ENCODE data around the gene CD226.
"Not testable (repeated sequence)": the region's sequence is repeated elsewhere in the genome, so short reads cannot be mapped to it uniquely, and the experiment has no call there.

CD226 gene

GRCh38 chr18:69872661-69873060, 75.0 kb downstream of the CD226 start:
- DNase-seq (ENCODE audit: low spot score): no peak

GRCh38 chr18:69871363-69871762, 76.3 kb downstream of the CD226 start:
- no peak for DNase-seq (ENCODE audit: low spot score)

GRCh38 chr18:69870736-69871135, 76.9 kb downstream of the CD226 start:
- no peak for DNase-seq (ENCODE audit: low spot score)

- no peak for DNase-seq (ENCODE audit: low spot score)
Measured at GRCh38 chr18:69866212-69866611, 81.5 kb downstream of the CD226 start.

DNA sequence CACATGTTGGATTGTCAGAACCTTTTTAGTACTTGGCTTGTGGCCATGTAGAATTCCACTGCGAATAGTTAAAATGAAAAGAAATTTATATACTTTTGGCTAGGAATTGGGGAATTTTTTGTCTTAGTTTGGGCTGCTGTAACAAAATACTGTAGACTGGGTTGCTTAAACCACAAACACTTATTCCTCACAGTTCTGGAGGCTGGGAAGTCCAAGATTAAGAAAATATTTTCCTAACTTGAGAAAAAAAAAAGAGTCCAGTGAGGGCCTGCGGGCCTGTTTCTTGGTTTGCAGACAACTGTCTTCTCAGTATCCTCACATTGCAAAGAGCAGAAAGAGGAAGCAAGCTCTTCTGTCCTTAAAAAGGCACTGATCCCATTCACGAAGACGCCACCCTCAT, 81.9 kb downstream of the CD226 start:
- no peak for DNase-seq (ENCODE audit: low spot score)

- DNase-seq (ENCODE audit: low spot score): not testable (repeated sequence)
Measured at GRCh38 chr18:69864802-69865201, 82.9 kb downstream of the CD226 start.

DNA sequence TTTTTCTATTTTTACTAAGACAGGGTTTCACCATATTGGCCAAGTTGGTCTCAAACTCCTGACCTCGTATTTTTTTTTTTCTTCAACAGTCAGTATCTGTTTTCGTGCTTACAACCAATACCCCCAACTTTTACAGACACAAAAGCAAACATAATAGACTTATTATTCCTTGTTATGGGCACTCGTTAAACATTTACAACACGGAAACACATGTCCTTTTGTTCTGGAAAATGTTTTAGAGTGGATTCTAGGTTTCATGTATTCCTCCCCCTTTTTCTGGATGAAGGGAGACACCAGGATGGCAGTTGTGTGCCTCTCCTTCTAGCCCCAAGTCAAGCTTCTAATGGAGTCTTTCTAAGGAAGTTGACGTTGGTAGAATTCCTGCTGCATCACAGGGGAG, 88.8 kb downstream of the CD226 start:
- no peak for DNase-seq (ENCODE audit: low spot score)

DNA sequence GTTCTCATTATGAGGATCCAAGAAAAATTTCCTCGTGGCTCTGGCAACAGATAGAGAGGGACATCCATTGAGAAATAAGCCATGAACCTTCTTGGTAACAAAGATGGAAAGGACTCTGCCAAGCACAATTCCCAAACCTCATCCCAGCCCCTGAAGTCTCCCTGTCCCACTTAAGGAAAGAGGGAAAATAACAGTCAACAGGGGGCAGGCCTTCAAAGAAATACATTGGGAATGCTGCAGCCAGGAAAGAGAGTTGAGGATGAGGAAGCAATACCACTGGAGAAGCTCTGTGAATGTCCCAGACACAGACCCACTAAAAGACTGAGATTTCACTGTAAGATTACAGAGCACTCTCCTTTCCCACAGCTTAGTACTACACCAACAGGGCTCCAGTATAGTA, 93.2 kb downstream of the CD226 start:
- DNase-seq (ENCODE audit: low spot score): no peak

- no peak for DNase-seq (ENCODE audit: low spot score)
Measured at GRCh38 chr18:69853051-69853450, 94.6 kb downstream of the CD226 start.

- no peak for DNase-seq (ENCODE audit: low spot score)
Measured at GRCh38 chr18:69845593-69846506, 101.8 kb downstream of the CD226 start.

- DNase-seq (ENCODE audit: low spot score): no peak
Measured at GRCh38 chr18:69844656-69845055, 103.0 kb downstream of the CD226 start.

DNA sequence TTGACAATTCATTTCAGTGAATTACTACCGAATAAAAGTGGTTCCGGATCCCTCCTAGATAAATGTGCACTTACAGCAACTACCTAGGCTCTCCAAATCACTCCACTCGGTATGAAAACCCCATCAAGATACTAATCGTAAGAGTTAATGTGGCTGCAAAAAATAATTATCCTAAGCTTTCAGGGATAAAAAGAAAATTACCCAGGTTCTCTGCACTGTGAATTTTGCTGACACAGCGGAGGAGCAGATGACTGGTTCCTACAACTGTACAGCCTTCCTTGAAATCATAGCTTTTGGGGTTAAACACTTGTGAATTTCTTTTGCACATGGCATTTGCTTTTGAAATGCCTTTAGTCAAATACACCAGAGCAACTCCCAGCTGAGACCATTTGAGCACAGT, 104.7 kb downstream of the CD226 start:
- DNase-seq (ENCODE audit: low spot score): no peak

DNA sequence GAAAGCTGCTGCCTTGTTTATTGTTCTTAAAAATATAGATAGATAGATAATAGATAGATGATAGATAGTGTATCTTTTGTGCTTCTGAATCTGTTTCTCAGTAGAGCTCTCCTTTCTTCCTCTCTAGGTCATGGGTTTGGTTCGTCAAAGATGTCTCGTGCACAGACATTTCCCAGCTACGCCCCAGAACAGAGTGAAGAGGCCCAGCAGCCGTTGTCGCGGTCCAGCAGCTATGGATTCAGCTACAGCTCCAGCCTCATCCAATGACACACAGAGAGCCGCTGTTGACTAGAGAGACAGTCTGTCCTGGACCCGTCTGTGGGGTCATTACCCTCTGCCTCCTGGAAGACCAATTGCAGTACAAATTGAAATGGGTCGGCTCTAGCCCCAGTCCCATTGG, 106.6 kb downstream of the CD226 start:
- no peak for DNase-seq (ENCODE audit: low spot score)

DNA sequence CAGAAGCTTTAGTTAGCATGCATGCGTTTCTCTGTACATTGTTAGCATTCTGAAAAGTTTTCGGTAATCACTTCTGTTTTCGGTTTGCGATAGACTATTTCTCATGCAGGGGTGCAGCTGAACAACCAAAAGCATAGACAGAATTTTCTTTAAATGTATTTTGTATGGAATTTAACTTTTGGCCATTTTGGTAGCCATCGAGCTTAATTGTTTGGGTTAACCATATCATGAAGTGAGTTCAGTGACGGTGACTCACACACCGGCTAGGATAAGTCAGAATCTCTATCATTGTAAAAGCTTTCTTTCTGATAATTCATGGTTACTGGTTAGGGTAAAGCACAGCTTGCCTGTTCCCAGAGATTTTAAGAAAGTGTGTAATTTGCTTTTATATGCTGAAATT, 107.2 kb downstream of the CD226 start:
- no peak for DNase-seq (ENCODE audit: low spot score)

- DNase-seq (ENCODE audit: low spot score): no peak
Measured at GRCh38 chr18:69840001-69840400, 107.7 kb downstream of the CD226 start.

DNA sequence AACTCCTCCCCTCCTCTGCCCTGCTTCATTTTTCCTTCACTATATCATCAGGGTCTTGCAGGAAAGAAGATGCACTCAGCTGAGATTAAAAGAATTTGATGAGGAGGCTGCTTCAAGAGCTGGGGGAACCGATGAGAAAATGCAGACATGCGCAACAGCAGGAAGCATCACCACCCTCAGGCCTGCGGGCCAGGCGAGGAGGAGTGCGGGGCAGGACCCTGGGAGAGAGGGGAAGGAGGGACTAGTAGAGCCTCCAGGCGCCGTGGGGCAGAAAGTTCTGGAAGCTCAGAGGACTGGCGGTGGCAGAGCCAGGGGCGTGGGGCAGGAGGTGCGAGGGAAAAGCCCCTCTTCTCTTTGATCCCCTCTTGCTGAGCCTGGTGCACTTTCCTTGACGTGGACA, 108.2 kb downstream of the CD226 start:
- DNase-seq (ENCODE audit: low spot score): no peak

GRCh38 chr18:69838620-69839411, 108.9 kb downstream of the CD226 start:
- no peak for DNase-seq (ENCODE audit: low spot score)

DNA sequence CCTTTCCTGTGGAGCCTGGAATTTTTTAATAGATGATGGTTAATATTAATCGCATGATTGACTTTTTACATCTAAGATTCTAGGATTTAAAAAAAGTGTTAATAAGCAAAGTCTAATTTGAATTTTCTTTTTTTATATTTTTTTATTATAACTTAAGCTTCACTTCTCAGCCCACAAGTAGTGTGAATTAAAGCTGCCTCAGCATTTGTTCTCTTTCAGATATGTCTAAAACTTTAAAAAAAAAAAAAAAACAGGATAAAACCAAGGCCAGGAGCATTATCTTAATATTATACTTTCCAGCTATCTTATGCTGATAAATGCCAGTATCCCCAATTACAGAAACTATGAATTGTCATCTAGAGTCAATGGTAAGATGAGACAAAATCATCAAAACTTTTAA, 109.7 kb downstream of the CD226 start:
- DNase-seq (ENCODE audit: low spot score): no peak

GRCh38 chr18:69834980-69835379, 112.7 kb downstream of the CD226 start:
- not testable (repeated sequence) for DNase-seq (ENCODE audit: low spot score)

DNA sequence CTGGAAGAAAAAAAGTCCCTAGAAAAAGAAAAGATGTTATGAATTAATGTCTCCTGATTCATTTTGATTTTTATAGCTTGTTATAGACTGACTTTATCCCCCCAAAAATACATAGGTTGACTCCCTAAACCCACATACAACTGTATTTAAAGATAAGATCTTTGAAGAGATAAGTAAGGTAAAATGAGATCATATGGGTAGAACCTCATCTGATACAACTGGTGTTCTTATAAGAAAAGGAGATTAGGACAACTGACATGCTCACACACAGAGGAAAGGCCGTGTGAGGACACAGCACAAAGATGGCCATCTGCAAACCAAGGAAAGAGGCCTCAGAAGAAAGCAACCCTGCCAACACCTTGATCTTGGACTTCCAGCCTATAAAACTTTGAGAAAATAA, 117.5 kb downstream of the CD226 start:
- no peak for DNase-seq (ENCODE audit: low spot score)

GRCh38 chr18:69820538-69820937, 127.1 kb downstream of the CD226 start:
- no peak for DNase-seq (ENCODE audit: low spot score)

DNA sequence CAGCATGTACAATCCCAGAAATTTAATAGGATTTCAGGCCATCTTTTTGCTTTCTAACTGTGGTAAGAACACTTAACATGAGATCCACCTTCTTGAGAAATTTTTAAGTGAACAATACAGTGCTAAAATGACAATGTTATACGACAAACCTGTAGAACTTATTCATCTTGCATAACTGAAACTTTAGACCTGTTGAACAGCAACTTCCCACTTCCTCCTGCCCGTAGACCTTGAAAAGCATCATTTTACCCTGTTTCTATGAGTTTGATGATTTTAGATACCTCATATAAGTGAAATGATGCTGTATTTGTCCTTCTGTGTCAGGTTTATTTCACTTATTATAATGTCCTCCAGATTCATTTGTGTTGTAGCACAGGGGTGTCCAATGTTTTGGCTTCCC, 128.2 kb downstream of the CD226 start:
- DNase-seq (ENCODE audit: low spot score): no peak

- DNase-seq (ENCODE audit: low spot score): peak; percentile 36
Measured at GRCh38 chr18:69817335-69817940, 130.2 kb downstream of the CD226 start.
